Ectodermal cell (in vitro differentiated cells): ENCODE results near the gene IGLL5.

Experiments used
- H3K27ac ChIP-seq: 2 replicates; pipeline ENCODE4 v1.7.0; 2013; ENCODE audit warnings: mild to moderate bottlenecking, low read depth, low read length; ENCODE audit not compliant: insufficient read depth, poor library complexity, severe bottlenecking
- H3K27me3 ChIP-seq: 2 replicates; pipeline ENCODE4 v1.7.0; 2013; ENCODE audit warnings: mild to moderate bottlenecking, low read length; ENCODE audit not compliant: insufficient read depth, control insufficient read depth, poor library complexity, severe bottlenecking
- H3K36me3 ChIP-seq: one replicate; pipeline ENCODE4 v1.7.0; 2013; ENCODE audit warnings: low read length; ENCODE audit not compliant: control insufficient read depth, insufficient read depth
- H3K4me1 ChIP-seq: one replicate; pipeline ENCODE4 v1.7.0; 2013; ENCODE audit warnings: low read length; ENCODE audit not compliant: control insufficient read depth, insufficient read depth
- H3K4me3 ChIP-seq: 2 replicates; pipeline ENCODE4 v1.7.0; 2013; ENCODE audit warnings: low read depth, low read length, control low read depth; ENCODE audit not compliant: insufficient read depth
- H3K9me3 ChIP-seq: 2 replicates; pipeline ENCODE4 v1.7.0; 2013; ENCODE audit warnings: mild to moderate bottlenecking, low read length, moderate library complexity; ENCODE audit not compliant: control insufficient read depth
- WGBS, 2 experiments: methylation state at CpG; one replicate each; pipeline ENCODE4 v1.1.7; 2013; ENCODE audit warnings: missing lambda C conversion rate in 2 of 2; 5-methylcytosine and 5-hydroxymethylcytosine counted together

The IGLL5 gene

GRCh38 chr22:22884010-22884887 is 3.4 kb upstream of the IGLL5 start:
- no peaks in the 10 kb centered on the region for H3K4me1 ChIP-seq
- H3K36me3 ChIP-seq, result no peaks in the 10 kb centered on the region
- H3K27me3 ChIP-seq, result no peaks in the 10 kb centered on the region
- no peak overlapping the region for H3K27ac ChIP-seq
- no peak overlapping the region for H3K4me3 ChIP-seq
- no peaks in the 10 kb centered on the region for H3K9me3 ChIP-seq
- WGBS, 2 experiments, result 23 to 28% methylated on average over 3 of the region's 3 CpGs

- no peaks in the 10 kb centered on the region for H3K27me3 ChIP-seq
- no peaks in the 10 kb centered on the region for H3K9me3 ChIP-seq
- no peak overlapping the region for H3K27ac ChIP-seq
- no peak overlapping the region for H3K4me3 ChIP-seq
- H3K4me1 ChIP-seq, result no peaks in the 10 kb centered on the region
- 89% methylated on average over 9 of the region's 9 CpGs for WGBS, 2 experiments
- H3K36me3 ChIP-seq, result no peaks in the 10 kb centered on the region
Measured at GRCh38 chr22:22884888-22885840, 2.5 kb upstream of the IGLL5 start.

- Histone ChIP-seq H3K4me3 (no peak overlapping the region), H3K4me1 (no peaks in the 10 kb centered on the region), H3K27me3 (no peaks in the 10 kb centered on the region), H3K27ac (no peak overlapping the region), H3K9me3 (no peaks in the 10 kb centered on the region), H3K36me3 (no peaks in the 10 kb centered on the region)
- 90 to 93% methylated on average over 4 of the region's 4 CpGs for WGBS, 2 experiments
Measured at GRCh38 chr22:22886546-22886945, 1.1 kb upstream of the IGLL5 start.

- H3K27me3 ChIP-seq, result peaks cover 7% of the 10 kb centered on the region
- WGBS, 2 experiments, result 85 to 89% methylated on average over 13 of the region's 13 CpGs
Measured at GRCh38 chr22:22888571-22889353, 1.1 kb downstream of the IGLL5 start.

GRCh38 chr22:22890085-22890484 is 2.5 kb downstream of the IGLL5 start:
- no peak overlapping the region for H3K27ac ChIP-seq
- H3K9me3 ChIP-seq, result no peaks in the 10 kb centered on the region
- H3K36me3 ChIP-seq, result no peaks in the 10 kb centered on the region
- H3K4me3 ChIP-seq, result no peak overlapping the region
- no peaks in the 10 kb centered on the region for H3K4me1 ChIP-seq
- H3K27me3 ChIP-seq, result peaks cover 7% of the 10 kb centered on the region

More at GRCh38 chr22:22888571-22889353, 1.1 kb downstream of the IGLL5 start:
- H3K27ac ChIP-seq, result no peak overlapping the region
- H3K4me1 ChIP-seq, result no peaks in the 10 kb centered on the region
- no peak overlapping the region for H3K4me3 ChIP-seq
- H3K36me3 ChIP-seq, result no peaks in the 10 kb centered on the region
- no peaks in the 10 kb centered on the region for H3K9me3 ChIP-seq

- H3K9me3 ChIP-seq, result no peaks in the 10 kb centered on the region
- H3K27ac ChIP-seq, result no peak overlapping the region
- no peaks in the 10 kb centered on the region for H3K4me1 ChIP-seq
- H3K27me3 ChIP-seq, result peaks cover 7% of the 10 kb centered on the region
- H3K4me3 ChIP-seq, result no peak overlapping the region
- no peaks in the 10 kb centered on the region for H3K36me3 ChIP-seq
- WGBS, 2 experiments, result 100% methylated on average over 1 to 3 of the region's 3 CpGs
Measured at GRCh38 chr22:22891139-22891621, 3.6 kb downstream of the IGLL5 start.

- H3K27ac ChIP-seq, result no peak overlapping the region
- no peaks in the 10 kb centered on the region for H3K36me3 ChIP-seq
- peaks cover 14% of the 10 kb centered on the region for H3K27me3 ChIP-seq
- no peaks in the 10 kb centered on the region for H3K9me3 ChIP-seq
- H3K4me3 ChIP-seq, result no peak overlapping the region
- no peaks in the 10 kb centered on the region for H3K4me1 ChIP-seq
- 96 to 98% methylated on average over 1 of the region's 1 CpG for WGBS, 2 experiments
Measured at GRCh38 chr22:22892096-22893052, 4.8 kb downstream of the IGLL5 start.

GRCh38 chr22:22893077-22893805 is 5.6 kb downstream of the IGLL5 start:
- Histone ChIP-seq H3K27ac (no peak overlapping the region), H3K27me3 (peaks cover 14% of the 10 kb centered on the region)

More at GRCh38 chr22:22893077-22893805, 5.6 kb downstream of the IGLL5 start:
- Histone ChIP-seq H3K4me1 (no peaks in the 10 kb centered on the region), H3K9me3 (no peaks in the 10 kb centered on the region), H3K36me3 (no peaks in the 10 kb centered on the region), H3K4me3 (no peak overlapping the region)
- 84% methylated on average over 10 of the region's 10 CpGs for WGBS, 2 experiments
